ENCODE data around the gene DLG1.

DLG1 gene

GRCh38 chr3:197262709-197263108, 35.7 kb downstream of the DLG1 start:
- no peak for DNase-seq (ENCODE audit: low spot score)
- Histone ChIP-seq H3K4me3 (no peak overlapping the region), H3K27ac (no peak overlapping the region)
- no peak for TF ChIP-seq CTCF (IDR thresholded peaks at IDR 0.05)

- no peak for TF ChIP-seq CTCF (IDR thresholded peaks at IDR 0.05)
- H3K4me3 ChIP-seq, result no peak overlapping the region
- no peak for DNase-seq (ENCODE audit: low spot score)
- no peak overlapping the region for H3K27ac ChIP-seq
Observed at GRCh38 chr3:197261164-197261509, 37.3 kb downstream of the DLG1 start.

GRCh38 chr3:197260491-197261163, 37.8 kb downstream of the DLG1 start:
- DNase-seq (ENCODE audit: low spot score), result no peak
- Histone ChIP-seq H3K27ac (no peak overlapping the region), H3K4me3 (no peak overlapping the region)
- no peak for TF ChIP-seq CTCF (IDR thresholded peaks at IDR 0.05)

GRCh38 chr3:197259096-197259495, 39.3 kb downstream of the DLG1 start:
- Histone ChIP-seq H3K4me3 (no peak overlapping the region), H3K27ac (no peak overlapping the region)
- no peak for DNase-seq (ENCODE audit: low spot score)
- no peak for TF ChIP-seq CTCF (IDR thresholded peaks at IDR 0.05)

- no peak for TF ChIP-seq CTCF (IDR thresholded peaks at IDR 0.05)
- Histone ChIP-seq H3K4me3 (no peak overlapping the region), H3K27ac (no peak overlapping the region)
- no peak for DNase-seq (ENCODE audit: low spot score)
Observed at GRCh38 chr3:197258168-197258755, 40.1 kb downstream of the DLG1 start.

GRCh38 chr3:197257711-197258110, 40.7 kb downstream of the DLG1 start:
- Histone ChIP-seq H3K4me3 (no peak overlapping the region), H3K27ac (no peak overlapping the region)
- TF ChIP-seq CTCF (IDR thresholded peaks at IDR 0.05), result no peak
- no peak for DNase-seq (ENCODE audit: low spot score)

- H3K4me3 ChIP-seq, result no peak overlapping the region
- TF ChIP-seq CTCF (IDR thresholded peaks at IDR 0.05), result peak; percentile 34
- DNase-seq (ENCODE audit: low spot score), result no peak
- no peak overlapping the region for H3K27ac ChIP-seq
Observed at GRCh38 chr3:197256836-197257444, 41.5 kb downstream of the DLG1 start.
